Prostate gland (tissue), 2 donors: ENCODE measurements around the gene SERINC1. TPM values are rescaled to one million over a fixed set of nuclear protein-coding genes. Genes with fewer than 3 reads are reported as not detected.
A peak's percentile ranks its signal among the peaks of the same experiment; 100 is the strongest.

Experiments used
- DNase-seq: peaks from one replicate; pipeline ENCODE4 v3.0.0-alpha.2; 2019; ENCODE audit warnings: low spot score
- H3K27ac ChIP-seq, 2 donors: fragments of 200-600 bp; sonication (generic); 2 replicates each; pipeline ENCODE4 v1.5.1; 2017 to 2019
- H3K27me3 ChIP-seq: fragments of 200-600 bp; sonication (generic); replicated peaks from 2 replicates; pipeline ENCODE4 v1.5.1; 2019; ENCODE audit not compliant: insufficient read depth
- H3K36me3 ChIP-seq, 2 donors: fragments of 200-600 bp; sonication (generic); 1 replicate in 1 of 2; 2 replicates in 1 of 2; pipeline versions ENCODE4 v1.5.1 to v1.8.1; 2017 to 2019
- H3K4me1 ChIP-seq: fragments of 200-600 bp; sonication (generic); replicated peaks from 2 replicates; pipeline ENCODE4 v1.5.1; 2019
- H3K4me3 ChIP-seq, 2 donors: fragments of 200-600 bp; sonication (generic); 2 replicates each; pipeline ENCODE4 v1.5.1; 2017 to 2019
- H3K9me3 ChIP-seq: fragments of 200-600 bp; sonication (generic); 2 replicates; pipeline ENCODE4 v1.5.1; 2017
- POLR2A ChIP-seq: fragments of 450-650 bp; IDR thresholded peaks from one replicate; pipeline ENCODE4 v1.6.1; 2016; ENCODE audit warnings: antibody characterized with exemption, mild to moderate bottlenecking
- POLR2AphosphoS5 ChIP-seq: sonication (generic); formaldehyde crosslinking; IDR thresholded peaks from one replicate; pipeline ENCODE4 v1.6.1; 2017; ENCODE audit warnings: antibody characterized with exemption
- WGBS: methylation state at CpG from one replicate; pipeline ENCODE4 v1.1.5; 2018; 5-methylcytosine and 5-hydroxymethylcytosine counted together
- intact Hi-C: fragments of 100-400 bp; cut with DNase I; formaldehyde crosslinking; loops from one replicate; pipeline ENCODE4 v1.14.2; 2022
- total RNA-seq, 2 donors: library from RNA; depleted of rRNA; stranded (reverse); fragments of >200 nt; gene quantifications; one replicate each; pipeline ENCODE4 v1.1.0, GENCODE V29; 2016
- TF ChIP-seq, protein P1 (sequence below), 4 experiments: fragments of 200-600 bp in 2 of 4; fragments of 450-650 bp in 2 of 4; sonication (generic) in 2 of 4; IDR thresholded peaks; 1 replicate in 3 of 4; 2 replicates in 1 of 4; pipeline ENCODE4 v1.5.1; 2016 to 2019; ENCODE audit warnings: antibody characterized with exemption in 4 of 4, mild to moderate bottlenecking in 2 of 4, moderate library complexity in 2 of 4

The SERINC1 gene
- total RNA-seq, 2 donors from 2014 or later: 159 to 165 TPM

DNA sequence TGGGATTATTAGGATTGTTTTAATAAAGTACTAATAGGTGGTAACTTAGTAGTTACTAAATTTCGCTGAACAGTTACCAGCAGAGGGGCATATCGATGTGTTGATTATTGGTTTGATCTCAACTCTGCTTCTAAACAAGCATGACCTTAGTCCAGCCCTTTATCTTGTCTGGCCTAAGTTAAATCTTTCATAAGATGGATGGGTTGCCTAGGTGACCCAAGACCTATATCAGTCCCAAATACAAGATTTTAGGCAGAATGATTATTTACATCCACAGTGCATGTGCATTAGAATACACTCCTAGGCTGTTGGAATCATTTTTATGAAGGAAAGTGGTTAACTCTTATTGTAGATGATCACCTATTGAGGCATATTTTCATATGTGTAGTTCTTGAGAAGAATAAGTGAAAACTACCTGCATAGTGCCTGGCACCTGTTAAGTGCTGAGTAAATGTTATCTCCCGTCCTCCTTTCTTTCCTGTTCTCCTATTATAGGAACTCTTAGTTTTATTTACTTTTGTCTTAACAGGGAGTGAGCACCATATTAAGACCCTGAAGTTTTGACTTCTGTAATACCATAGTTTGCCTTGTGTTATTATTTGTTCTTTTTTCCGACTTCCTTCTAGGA is 71.0 kb downstream of the SERINC1 start:
- Histone ChIP-seq H3K27me3 (no peaks in the 10 kb centered on the region), H3K36me3 (no peaks in the 10 kb centered on the region), H3K27ac (peak overlapping the region in 1 of 2 donors; percentile 80), H3K4me3 (peak overlapping the region; percentile 89 to 99), H3K4me1 (no peaks in the 10 kb centered on the region), H3K9me3 (no peaks in the 10 kb centered on the region)
- TF ChIP-seq, protein P1, sequence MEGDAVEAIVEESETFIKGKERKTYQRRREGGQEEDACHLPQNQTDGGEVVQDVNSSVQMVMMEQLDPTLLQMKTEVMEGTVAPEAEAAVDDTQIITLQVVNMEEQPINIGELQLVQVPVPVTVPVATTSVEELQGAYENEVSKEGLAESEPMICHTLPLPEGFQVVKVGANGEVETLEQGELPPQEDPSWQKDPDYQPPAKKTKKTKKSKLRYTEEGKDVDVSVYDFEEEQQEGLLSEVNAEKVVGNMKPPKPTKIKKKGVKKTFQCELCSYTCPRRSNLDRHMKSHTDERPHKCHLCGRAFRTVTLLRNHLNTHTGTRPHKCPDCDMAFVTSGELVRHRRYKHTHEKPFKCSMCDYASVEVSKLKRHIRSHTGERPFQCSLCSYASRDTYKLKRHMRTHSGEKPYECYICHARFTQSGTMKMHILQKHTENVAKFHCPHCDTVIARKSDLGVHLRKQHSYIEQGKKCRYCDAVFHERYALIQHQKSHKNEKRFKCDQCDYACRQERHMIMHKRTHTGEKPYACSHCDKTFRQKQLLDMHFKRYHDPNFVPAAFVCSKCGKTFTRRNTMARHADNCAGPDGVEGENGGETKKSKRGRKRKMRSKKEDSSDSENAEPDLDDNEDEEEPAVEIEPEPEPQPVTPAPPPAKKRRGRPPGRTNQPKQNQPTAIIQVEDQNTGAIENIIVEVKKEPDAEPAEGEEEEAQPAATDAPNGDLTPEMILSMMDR (IDR thresholded peaks at IDR 0.05): no peak
- TF ChIP-seq POLR2AphosphoS5 (no peak), POLR2A (no peak)
- intact Hi-C loops: no loop called here
- 24% methylated on average over 4 of the region's 4 CpGs for WGBS
- no peak for DNase-seq

DNA sequence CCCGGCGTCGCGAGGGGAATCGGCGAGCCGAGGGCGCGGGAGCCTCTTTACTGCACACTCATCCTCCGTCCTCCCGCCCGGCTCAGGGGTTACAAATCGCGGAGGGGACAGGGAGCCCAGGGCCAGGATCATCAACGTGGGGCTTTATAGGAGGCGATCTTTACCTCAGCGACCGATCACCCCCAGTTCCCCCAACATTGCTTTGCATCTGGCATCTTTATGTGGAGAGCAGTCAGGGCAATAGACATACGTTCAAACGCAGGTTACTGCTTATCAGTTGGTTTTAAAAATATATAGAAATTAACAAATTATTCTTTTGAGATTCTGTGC is 71.5 kb downstream of the SERINC1 start:
- TF ChIP-seq POLR2A (no peak), POLR2AphosphoS5 (no peak)
- TF ChIP-seq, protein P1 (IDR thresholded peaks at IDR 0.05): no peak
- H3K9me3 ChIP-seq: no peaks in the 10 kb centered on the region
- WGBS: under 1% methylated on average over 14 of the region's 20 CpGs
- peak overlapping the region; percentile 89 to 99 for H3K4me3 ChIP-seq
- H3K36me3 ChIP-seq: no peaks in the 10 kb centered on the region
- DNase-seq: no peak
- H3K27ac ChIP-seq: peak overlapping the region; percentile 80 to 84
- no peaks in the 10 kb centered on the region for H3K4me1 ChIP-seq
- intact Hi-C loops: no loop called here
- no peaks in the 10 kb centered on the region for H3K27me3 ChIP-seq

DNA sequence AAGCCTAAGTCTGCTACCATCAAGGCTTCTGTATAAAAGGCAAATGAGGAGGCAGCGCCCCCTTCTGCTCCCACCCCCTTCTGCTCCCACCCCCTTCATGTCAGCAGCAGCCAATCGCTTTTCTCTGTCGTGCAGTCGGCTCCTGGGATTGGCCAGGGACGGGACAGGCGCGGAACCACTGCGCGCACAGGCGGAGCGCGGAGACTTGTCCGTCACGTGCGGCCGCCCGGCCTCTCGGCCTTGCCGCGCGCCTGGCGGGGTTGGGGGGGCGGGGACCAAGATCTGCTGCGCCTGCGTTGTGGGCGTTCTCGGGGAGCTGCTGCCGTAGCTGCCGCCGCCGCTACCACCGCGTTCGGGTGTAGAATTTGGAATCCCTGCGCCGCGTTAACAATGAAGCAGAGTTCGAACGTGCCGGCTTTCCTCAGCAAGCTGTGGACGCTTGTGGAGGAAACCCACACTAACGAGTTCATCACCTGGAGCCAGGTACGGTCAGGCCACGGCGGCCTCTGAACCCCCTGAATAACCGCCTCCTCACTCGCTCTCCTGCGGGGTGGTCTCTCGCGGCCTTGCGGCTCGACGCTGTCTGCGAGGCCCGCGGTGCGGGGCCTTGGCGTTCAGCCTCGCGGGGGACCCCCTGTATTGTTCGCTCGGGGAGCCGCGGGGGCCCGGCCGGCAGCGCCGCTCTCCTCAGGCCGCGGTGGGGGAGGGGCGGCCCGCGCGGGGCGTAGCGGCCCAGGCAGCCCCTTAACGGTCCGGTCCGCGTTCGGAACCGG is 72.1 kb downstream of the SERINC1 start, which contains the start of gene HSF2:
Gene HSF2, plus strand, starts transcription at position 305 of the 773 bp plus-strand sequence. Its CDS starts 86 bp downstream, at position 391.
- Histone ChIP-seq H3K9me3 (no peaks in the 10 kb centered on the region), H3K27ac (peak within 1 kb of the TSS; percentile 80 to 84), H3K4me1 (no peaks in the 10 kb centered on the region), H3K4me3 (peak within 1 kb of the TSS; percentile 89 to 99), H3K27me3 (no peaks in the 10 kb centered on the region), H3K36me3 (no peaks in the 10 kb centered on the region)
- intact Hi-C loops: loop anchor here (2.0 kb wide), 1 partner anchor 71 kb away; the partner anchor contains the start of gene SERINC1
- WGBS: 0% methylated on average over 39 of the region's 82 CpGs
- TF ChIP-seq POLR2AphosphoS5: peak; percentile 63
- TF ChIP-seq, protein P1 (IDR thresholded peaks at IDR 0.05): peak in 3 of 4 experiments; percentile 26 to 42 (median 41)
- TF ChIP-seq POLR2A: peak; percentile 41
- peak; percentile 96 for DNase-seq

DNA sequence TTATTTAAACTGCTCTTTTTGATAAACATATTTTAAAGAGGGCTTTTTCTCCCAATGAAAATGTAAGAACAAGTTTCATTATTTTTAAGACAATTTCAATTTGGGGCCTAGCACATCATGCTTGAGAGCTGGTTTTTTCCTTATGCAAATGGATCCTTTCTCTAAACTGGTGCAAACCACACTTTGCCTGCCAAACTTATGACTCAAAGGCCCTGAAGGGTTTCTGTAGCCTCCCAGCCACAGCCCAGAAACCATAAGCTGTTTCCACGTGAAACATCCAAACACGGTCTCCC is 72.6 kb downstream of the SERINC1 start:
- H3K27ac ChIP-seq: peak overlapping the region; percentile 46 to 84
- no peak for DNase-seq
- H3K9me3 ChIP-seq: no peaks in the 10 kb centered on the region
- intact Hi-C loops: loop anchor here (2.0 kb wide), 1 partner anchor 72 kb away; the partner anchor contains the start of gene SERINC1
- no peaks in the 10 kb centered on the region for H3K36me3 ChIP-seq
- peak overlapping the region; percentile 89 to 99 for H3K4me3 ChIP-seq
- no peaks in the 10 kb centered on the region for H3K4me1 ChIP-seq
- 0% methylated on average over 2 of the region's 2 CpGs for WGBS
- TF ChIP-seq, protein P1 (IDR thresholded peaks at IDR 0.05): no peak
- no peak for TF ChIP-seq POLR2AphosphoS5
- no peak for TF ChIP-seq POLR2A
- H3K27me3 ChIP-seq: no peaks in the 10 kb centered on the region
